GM12874 (cell line): Measurements from ENCODE around the gene GRID1.

Experiments
- TF ChIP-seq, protein P1 (sequence below): IDR thresholded peaks from 2 replicates; pipeline ENCODE4 v1.5.1; 2011; ENCODE audit warnings: low read depth, mild to moderate bottlenecking, control low read depth, low read length, moderate library complexity; ENCODE audit not compliant: insufficient read depth

Gene GRID1

DNA sequence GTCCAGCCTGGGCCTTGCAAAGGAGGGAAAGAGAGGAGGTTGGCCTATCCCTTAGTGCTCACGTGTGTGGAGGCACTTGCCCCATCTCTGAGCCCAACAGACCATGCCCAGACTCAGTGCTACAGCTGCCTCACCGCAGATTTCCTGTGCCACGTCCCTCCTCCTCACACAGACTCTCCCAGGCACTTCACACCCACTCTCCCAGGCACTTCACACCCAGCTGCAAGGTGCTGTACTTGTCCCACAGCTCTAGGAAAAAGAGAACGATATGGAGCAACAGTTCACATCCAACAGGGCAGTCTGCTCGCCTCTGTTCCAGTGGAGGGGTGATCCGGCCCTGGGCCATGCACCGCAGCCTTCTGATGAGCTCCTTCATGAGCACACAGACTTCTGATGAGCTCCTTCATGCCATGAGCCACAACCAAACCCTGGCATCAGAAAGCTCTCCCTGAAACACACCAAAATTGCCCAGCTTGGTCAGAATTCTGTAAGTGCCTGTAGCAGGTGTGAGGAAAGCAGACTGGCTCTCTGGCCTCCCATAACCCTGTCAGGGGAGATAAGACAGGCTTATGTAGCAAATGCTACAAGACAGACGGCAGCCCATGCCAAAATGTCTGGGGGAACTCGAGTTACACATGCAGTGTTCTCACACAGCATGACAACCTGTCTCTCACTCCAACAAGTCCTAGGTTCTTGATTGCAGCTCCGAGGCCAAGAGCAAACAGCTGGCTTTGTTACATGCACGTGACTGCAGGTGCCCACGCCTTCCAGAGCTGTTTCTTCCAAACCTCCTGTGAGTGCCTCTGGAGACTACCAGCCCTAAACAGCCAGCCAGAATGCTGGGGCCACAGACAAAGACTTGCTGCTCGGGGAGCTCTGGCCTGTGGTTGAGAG is 348.5 kb downstream of the GRID1 start:
- TF ChIP-seq, protein P1, sequence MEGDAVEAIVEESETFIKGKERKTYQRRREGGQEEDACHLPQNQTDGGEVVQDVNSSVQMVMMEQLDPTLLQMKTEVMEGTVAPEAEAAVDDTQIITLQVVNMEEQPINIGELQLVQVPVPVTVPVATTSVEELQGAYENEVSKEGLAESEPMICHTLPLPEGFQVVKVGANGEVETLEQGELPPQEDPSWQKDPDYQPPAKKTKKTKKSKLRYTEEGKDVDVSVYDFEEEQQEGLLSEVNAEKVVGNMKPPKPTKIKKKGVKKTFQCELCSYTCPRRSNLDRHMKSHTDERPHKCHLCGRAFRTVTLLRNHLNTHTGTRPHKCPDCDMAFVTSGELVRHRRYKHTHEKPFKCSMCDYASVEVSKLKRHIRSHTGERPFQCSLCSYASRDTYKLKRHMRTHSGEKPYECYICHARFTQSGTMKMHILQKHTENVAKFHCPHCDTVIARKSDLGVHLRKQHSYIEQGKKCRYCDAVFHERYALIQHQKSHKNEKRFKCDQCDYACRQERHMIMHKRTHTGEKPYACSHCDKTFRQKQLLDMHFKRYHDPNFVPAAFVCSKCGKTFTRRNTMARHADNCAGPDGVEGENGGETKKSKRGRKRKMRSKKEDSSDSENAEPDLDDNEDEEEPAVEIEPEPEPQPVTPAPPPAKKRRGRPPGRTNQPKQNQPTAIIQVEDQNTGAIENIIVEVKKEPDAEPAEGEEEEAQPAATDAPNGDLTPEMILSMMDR: no peak

- TF ChIP-seq, protein P1: no peak
Measured at GRCh38 chr10:86013568-86013967, 353.0 kb downstream of the GRID1 start.

GRCh38 chr10:86007171-86007570 is 359.4 kb downstream of the GRID1 start:
- TF ChIP-seq, protein P1: no peak

GRCh38 chr10:86004337-86004736 is 362.3 kb downstream of the GRID1 start:
- TF ChIP-seq, protein P1: no peak

- TF ChIP-seq, protein P1: no peak
Measured at GRCh38 chr10:86003201-86003621, 363.4 kb downstream of the GRID1 start.

DNA sequence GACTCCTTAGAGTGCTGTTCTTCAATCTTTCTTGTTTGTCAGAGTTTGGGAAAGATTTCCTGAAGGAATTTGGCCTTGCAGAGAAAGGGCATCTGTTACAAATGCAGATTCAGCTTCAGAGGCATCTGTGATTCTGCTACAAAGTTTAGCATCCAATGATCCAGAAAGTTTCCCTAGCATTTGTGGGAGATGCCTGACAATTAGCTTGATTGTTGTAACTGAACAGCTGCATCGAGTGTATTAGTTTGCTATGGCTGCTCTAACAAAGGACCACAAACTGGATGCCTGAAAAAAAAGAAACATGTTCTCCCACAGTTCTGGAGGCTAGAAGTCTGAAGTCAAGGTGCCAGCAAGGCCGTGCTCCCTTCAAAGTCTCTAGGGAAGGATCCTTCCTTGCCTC is 365.1 kb downstream of the GRID1 start:
- TF ChIP-seq, protein P1: no peak

GRCh38 chr10:85997544-85997943 is 369.1 kb downstream of the GRID1 start:
- TF ChIP-seq, protein P1: no peak
